H9 (cell line): ENCODE measurements around the gene LIN7A. TPM values are rescaled to one million over a fixed set of nuclear protein-coding genes. Genes with fewer than 3 reads are reported as not detected.
A peak's percentile ranks its signal among the peaks of the same experiment; 100 is the strongest.

ENCODE experiments used
- DNase-seq: peaks from one replicate; pipeline ENCODE4 v3.0.0-alpha.2; 2017
- H2AFZ ChIP-seq: one replicate; pipeline ENCODE4 v1.6.1; 2013; ENCODE audit warnings: mild to moderate bottlenecking, low read length, control low read depth, moderate library complexity
- H2AK5ac ChIP-seq: 2 replicates; pipeline ENCODE4 v1.6.1; 2013; ENCODE audit warnings: low read length, control low read depth, mixed read lengths; ENCODE audit not compliant: insufficient read length
- H2BK120ac ChIP-seq: one replicate; pipeline ENCODE4 v1.6.1; 2013; ENCODE audit warnings: low read depth, mild to moderate bottlenecking, low read length, control low read depth, inconsistent platforms; ENCODE audit not compliant: poor library complexity, severe bottlenecking
- H2BK12ac ChIP-seq: 2 replicates; pipeline ENCODE4 v1.6.1; 2013; ENCODE audit warnings: low read length, control low read depth, mixed read lengths, low read depth; ENCODE audit not compliant: insufficient read length
- H2BK15ac ChIP-seq: 2 replicates; pipeline ENCODE4 v1.6.1; 2013; ENCODE audit warnings: low read depth, low read length, control low read depth
- H2BK20ac ChIP-seq: one replicate; pipeline ENCODE4 v1.6.1; 2013; ENCODE audit warnings: low read depth, mild to moderate bottlenecking, low read length, control low read depth, inconsistent platforms; ENCODE audit not compliant: poor library complexity, severe bottlenecking
- H2BK5ac ChIP-seq: 2 replicates; pipeline ENCODE4 v1.6.1; 2013; ENCODE audit warnings: low read length, control low read depth, mixed read lengths; ENCODE audit not compliant: insufficient read length
- H3K14ac ChIP-seq: 2 replicates; pipeline ENCODE4 v1.6.1; 2013; ENCODE audit warnings: low read length, control low read depth; ENCODE audit not compliant: insufficient read depth
- H3K18ac ChIP-seq: 2 replicates; pipeline ENCODE4 v1.6.1; 2013; ENCODE audit warnings: low read depth, mild to moderate bottlenecking, mixed read lengths, low read length, control low read depth; ENCODE audit not compliant: insufficient read length
- H3K23ac ChIP-seq: 2 replicates; pipeline ENCODE4 v1.6.1; 2013; ENCODE audit warnings: low read length, control low read depth, mixed read lengths, low read depth; ENCODE audit not compliant: insufficient read length
- H3K23me2 ChIP-seq: 2 replicates; pipeline ENCODE4 v1.6.1; 2013; ENCODE audit warnings: low read depth, mild to moderate bottlenecking, mixed read lengths, low read length, control low read depth; ENCODE audit not compliant: insufficient read length, poor library complexity, severe bottlenecking
- H3K27ac ChIP-seq: 2 replicates; pipeline ENCODE4 v1.5.1; 2013; ENCODE audit warnings: low read length, control low read depth, mixed read lengths, low read depth; ENCODE audit not compliant: insufficient read length
- H3K27me3 ChIP-seq: 2 replicates; pipeline ENCODE4 v1.6.1; 2013; ENCODE audit warnings: low read length, control low read depth, inconsistent platforms; ENCODE audit not compliant: insufficient read depth
- H3K4ac ChIP-seq: 2 replicates; pipeline ENCODE4 v1.6.1; 2013; ENCODE audit warnings: low read depth, mild to moderate bottlenecking, control low read depth, inconsistent platforms, low read length, moderate library complexity
- H3K4me1 ChIP-seq: 2 replicates; pipeline ENCODE4 v1.6.1; 2013; ENCODE audit warnings: low read length, control low read depth, inconsistent platforms; ENCODE audit not compliant: insufficient read depth
- H3K4me2 ChIP-seq: 2 replicates; pipeline ENCODE4 v1.6.1; 2013; ENCODE audit warnings: low read length, control low read depth, mixed read lengths; ENCODE audit not compliant: insufficient read length, insufficient read depth
- H3K56ac ChIP-seq: 2 replicates; pipeline ENCODE4 v1.6.1; 2013; ENCODE audit warnings: low read depth, mild to moderate bottlenecking, mixed read lengths, low read length, control low read depth; ENCODE audit not compliant: insufficient read length
- H3K79me1 ChIP-seq: 2 replicates; pipeline ENCODE4 v1.6.1; 2013; ENCODE audit warnings: low read depth, mild to moderate bottlenecking, moderate library complexity, low read length, control low read depth, inconsistent platforms; ENCODE audit not compliant: insufficient read depth, poor library complexity, severe bottlenecking
- H3K79me2 ChIP-seq: 2 replicates; pipeline ENCODE4 v1.6.1; 2013; ENCODE audit warnings: low read length, control low read depth, inconsistent platforms; ENCODE audit not compliant: insufficient read depth
- H3K9ac ChIP-seq: 2 replicates; pipeline ENCODE4 v1.6.1; 2013; ENCODE audit warnings: low read length, control low read depth, mixed read lengths; ENCODE audit not compliant: insufficient read length; ENCODE audit errors: extremely low read depth
- H3K9me3 ChIP-seq: one replicate; pipeline ENCODE4 v1.6.1; 2013; ENCODE audit warnings: low read depth, low read length, inconsistent platforms; ENCODE audit not compliant: control insufficient read depth
- H3T11ph ChIP-seq: one replicate; pipeline ENCODE4 v1.6.1; 2013; ENCODE audit warnings: mild to moderate bottlenecking, low read length, control low read depth, inconsistent platforms
- H4K20me1 ChIP-seq: one replicate; pipeline ENCODE4 v1.6.1; 2013; ENCODE audit not compliant: control insufficient read depth, insufficient read length, insufficient read depth
- H4K5ac ChIP-seq: 2 replicates; pipeline ENCODE4 v1.6.1; 2013; ENCODE audit warnings: low read depth, mild to moderate bottlenecking, mixed read lengths, low read length, control low read depth; ENCODE audit not compliant: insufficient read length
- H4K8ac ChIP-seq: replicated peaks from 2 replicates; pipeline ENCODE4 v1.6.1; 2013; ENCODE audit warnings: low read length, control low read depth, mixed read lengths, low read depth; ENCODE audit not compliant: insufficient read length
- H4K91ac ChIP-seq: 2 replicates; pipeline ENCODE4 v1.6.1; 2013; ENCODE audit warnings: low read depth, mild to moderate bottlenecking, moderate library complexity, mixed read lengths, low read length, control low read depth; ENCODE audit not compliant: insufficient read length
- H3K27ac Mint-ChIP-seq, 3 experiments: 2 replicates in 2 of 3; 3 replicates in 1 of 3; pipeline ENCODE4 v1.8.0; 2020 to 2021; ENCODE audit warnings: mixed read lengths in 3 of 3, mild to moderate bottlenecking in 1 of 3, moderate library complexity in 1 of 3
- H3K27me3 Mint-ChIP-seq: 2 replicates; pipeline ENCODE4 v1.8.0; 2021; ENCODE audit warnings: low read depth, mild to moderate bottlenecking, moderate library complexity, mixed read lengths
- H3K36me3 Mint-ChIP-seq, 3 experiments: 2 replicates in 2 of 3; 3 replicates in 1 of 3; pipeline ENCODE4 v1.8.0; 2020 to 2021; ENCODE audit warnings: low read depth in 3 of 3, mixed read lengths in 3 of 3; ENCODE audit not compliant: insufficient read depth in 1 of 3
- H3K4me1 Mint-ChIP-seq, 2 experiments: 2 replicates each; pipeline ENCODE4 v1.8.0; 2020; ENCODE audit warnings: mixed read lengths in 2 of 2
- H3K4me3 Mint-ChIP-seq, 2 experiments: 2 replicates in 1 of 2; 3 replicates in 1 of 2; pipeline ENCODE4 v1.8.0; 2020 to 2021; ENCODE audit warnings: mild to moderate bottlenecking in 2 of 2, mixed read lengths in 2 of 2, moderate library complexity in 1 of 2
- H3K9me3 Mint-ChIP-seq, 2 experiments: 2 replicates in 1 of 2; 3 replicates in 1 of 2; pipeline ENCODE4 v1.8.0; 2020; ENCODE audit warnings: mild to moderate bottlenecking in 2 of 2, mixed read lengths in 2 of 2, moderate library complexity in 1 of 2
- WGBS: extraction: QIAGEN DNeasy Blood & Tissue Kit; methylation state at CpG from one replicate; pipeline ENCODE4 v1.1.7; 2013; ENCODE audit warnings: missing lambda C conversion rate, low lambda C conversion rate, mixed read lengths; ENCODE audit not compliant: insufficient read length; ENCODE audit errors: extremely low coverage; 5-methylcytosine and 5-hydroxymethylcytosine counted together
- total RNA-seq: library from RNA; stranded (reverse); gene quantifications from 2 replicates; pipeline ENCODE4 v1.2.1, GENCODE V29; 2021
- TF ChIP-seq, protein P1 (sequence below): fragments of 200-600 bp; sonication (generic); conservative IDR thresholded peaks from 3 replicates; pipeline ENCODE4 v1.8.0; 2021; ENCODE audit warnings: antibody characterized with exemption, mild to moderate bottlenecking

LIN7A gene
- total RNA-seq, 1 experiment from 2014 or later, result 18.3 TPM

DNA sequence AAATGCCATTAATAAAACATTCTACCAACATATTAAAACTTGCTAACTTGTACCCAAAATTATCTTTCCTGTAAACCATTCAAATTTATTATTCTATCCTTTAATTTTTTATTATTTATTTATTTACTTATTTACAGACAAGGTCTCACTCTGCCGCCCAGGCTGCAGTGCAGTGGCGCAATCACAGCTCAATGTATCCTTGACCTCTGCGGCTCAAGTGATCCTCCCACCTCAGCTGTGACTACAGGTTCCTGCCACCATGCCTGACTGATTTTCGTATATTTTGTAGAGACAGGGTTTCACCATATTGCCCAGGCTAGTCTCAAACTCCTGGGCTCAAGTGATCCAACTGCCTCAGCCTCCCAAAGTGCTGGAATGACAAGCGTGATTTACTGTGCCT lies 20.4 kb upstream of the LIN7A start:
- H3K79me1 ChIP-seq, result no peaks in the 10 kb centered on the region
- DNase-seq, result no peak
- no peak overlapping the region for H3T11ph ChIP-seq
- no peak overlapping the region for H3K9ac ChIP-seq
- H3K23ac ChIP-seq, result no peak overlapping the region
- Mint-ChIP-seq H3K9me3 (peaks cover 0 to 3% of the 10 kb centered on the region in 2 experiments; a peak in 1 of 5 replicates), H3K27me3 (no peaks in the 10 kb centered on the region), H3K4me1 (peaks cover 23 to 24% of the 10 kb centered on the region in 2 experiments), H3K36me3 (no peaks in the 10 kb centered on the region), H3K4me3 (no peak overlapping the region; a peak in 1 of 5 replicates), H3K27ac (peak overlapping the region in 2 of 3 experiments; percentile 76 to 89; a peak in 1 of 7 replicates)
- no peak overlapping the region for H4K91ac ChIP-seq
- H3K14ac ChIP-seq, result no peak overlapping the region
- H2AK5ac ChIP-seq, result no peak overlapping the region
- no peak overlapping the region for H2AFZ ChIP-seq
- H2BK15ac ChIP-seq, result no peak overlapping the region
- H3K4ac ChIP-seq, result no peak overlapping the region
- H4K5ac ChIP-seq, result no peak overlapping the region
- no peak overlapping the region for H3K18ac ChIP-seq
- no peak overlapping the region for H2BK5ac ChIP-seq
- no peaks in the 10 kb centered on the region for H3K79me2 ChIP-seq
- no peaks in the 10 kb centered on the region for H4K20me1 ChIP-seq
- H2BK12ac ChIP-seq, result no peak overlapping the region
- no CpG with 5 or more reads among the region's 5 CpGs for WGBS
- H3K9me3 ChIP-seq, result no peaks in the 10 kb centered on the region
- no peak overlapping the region for H2BK120ac ChIP-seq
- H3K56ac ChIP-seq, result no peak overlapping the region
- no peak overlapping the region for H2BK20ac ChIP-seq
- no peak overlapping the region for H3K4me2 ChIP-seq
- H3K23me2 ChIP-seq, result no peaks in the 10 kb centered on the region
- H3K27ac ChIP-seq, result no peak overlapping the region
- no peak overlapping the region for H4K8ac ChIP-seq
- no peaks in the 10 kb centered on the region for H3K27me3 ChIP-seq
- no peaks in the 10 kb centered on the region for H3K4me1 ChIP-seq
- TF ChIP-seq, protein P1, sequence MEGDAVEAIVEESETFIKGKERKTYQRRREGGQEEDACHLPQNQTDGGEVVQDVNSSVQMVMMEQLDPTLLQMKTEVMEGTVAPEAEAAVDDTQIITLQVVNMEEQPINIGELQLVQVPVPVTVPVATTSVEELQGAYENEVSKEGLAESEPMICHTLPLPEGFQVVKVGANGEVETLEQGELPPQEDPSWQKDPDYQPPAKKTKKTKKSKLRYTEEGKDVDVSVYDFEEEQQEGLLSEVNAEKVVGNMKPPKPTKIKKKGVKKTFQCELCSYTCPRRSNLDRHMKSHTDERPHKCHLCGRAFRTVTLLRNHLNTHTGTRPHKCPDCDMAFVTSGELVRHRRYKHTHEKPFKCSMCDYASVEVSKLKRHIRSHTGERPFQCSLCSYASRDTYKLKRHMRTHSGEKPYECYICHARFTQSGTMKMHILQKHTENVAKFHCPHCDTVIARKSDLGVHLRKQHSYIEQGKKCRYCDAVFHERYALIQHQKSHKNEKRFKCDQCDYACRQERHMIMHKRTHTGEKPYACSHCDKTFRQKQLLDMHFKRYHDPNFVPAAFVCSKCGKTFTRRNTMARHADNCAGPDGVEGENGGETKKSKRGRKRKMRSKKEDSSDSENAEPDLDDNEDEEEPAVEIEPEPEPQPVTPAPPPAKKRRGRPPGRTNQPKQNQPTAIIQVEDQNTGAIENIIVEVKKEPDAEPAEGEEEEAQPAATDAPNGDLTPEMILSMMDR, result no peak
